B cell (primary cell): ENCODE measurements around the gene RGR. TPM values are rescaled to one million over a fixed set of nuclear protein-coding genes. Genes with fewer than 3 reads are reported as not detected.

Source experiments
- polyA plus RNA-seq: library from polyadenylated mRNA; depleted of rRNA; stranded (reverse); fragments of >200 nt; gene quantifications from 2 replicates; pipeline ENCODE4 v1.2.3, GENCODE V29; 2012
- total RNA-seq, 2 donors: library from RNA; stranded (reverse); fragments of 120-200 nt in 1 of 2; gene quantifications; 1 replicate in 1 of 2; 2 replicates in 1 of 2; pipeline versions ENCODE4 v1.2.3 to v1.2.4, GENCODE V29; 2013 to 2022

The RGR gene
- total and polyA plus RNA-seq, 2 donors (not counting 1 experiment from before 2014, with no cell fraction given): not detected

Other genes with a start within 250 kb of the RGR start
- 71.9 and 75.1 TPM in 2 replicates for gene GHITM, start 105.5 kb upstream of the RGR start, total RNA-seq
- 37.7 and 40.5 TPM in 2 replicates for gene GHITM, start 105.5 kb upstream of the RGR start, polyA plus RNA-seq
- gene GPR15LG, start 71.3 kb upstream of the RGR start, total RNA-seq: not detected in 2 replicates
- gene GPR15LG, start 71.3 kb upstream of the RGR start, polyA plus RNA-seq: not detected in 2 replicates
- gene CDHR1, start 50.5 kb upstream of the RGR start, total RNA-seq: 1.3 and 1.7 TPM in 2 replicates
- 0.27 and 0.31 TPM in 2 replicates for gene CDHR1, start 50.5 kb upstream of the RGR start, polyA plus RNA-seq
- not detected in 2 replicates for gene LRIT2, start 19.5 kb upstream of the RGR start, total RNA-seq
- gene LRIT2, start 19.5 kb upstream of the RGR start, polyA plus RNA-seq: not detected in 2 replicates
- gene LRIT1, start 3.5 kb upstream of the RGR start, total RNA-seq: not detected in 2 replicates
- gene LRIT1, start 3.5 kb upstream of the RGR start, polyA plus RNA-seq: not detected in 2 replicates
- 43.2 and 45.9 TPM in 2 replicates for gene CCSER2, start 83.5 kb downstream of the RGR start, total RNA-seq
- 6.0 and 8.7 TPM in 2 replicates for gene CCSER2, start 83.5 kb downstream of the RGR start, polyA plus RNA-seq